ENCODE data around the gene PFN3. TPM values are rescaled to one million over a fixed set of nuclear protein-coding genes. Genes with fewer than 3 reads are reported as not detected.
"Not testable (repeated sequence)": the region's sequence is repeated elsewhere in the genome, so short reads cannot be mapped to it uniquely, and the experiment has no call there.

PFN3 gene
- total RNA-seq, 1 donor from 2014 or later = not detected

- Mint-ChIP-seq H3K4me3 (ENCODE audit: unreplicated experiment) (no peak overlapping the region), H3K36me3 (ENCODE audit: low read depth) (no peaks in the 10 kb centered on the region), H3K27ac (ENCODE audit: unreplicated experiment) (no peak overlapping the region), H3K9me3 (ENCODE audit: low read depth) (no peaks in the 10 kb centered on the region), H3K27me3 (ENCODE audit: low read depth) (no peaks in the 10 kb centered on the region), H3K4me1 (ENCODE audit: low read depth) (peaks cover 8% of the 10 kb centered on the region)
- TF ChIP-seq CTCF (IDR thresholded peaks at IDR 0.05) = no peak
- no peak for DNase-seq (ENCODE audit: low spot score)
Observed at GRCh38 chr5:177421062-177421798, 20.8 kb upstream of the PFN3 start.

- not testable (repeated sequence) for H3K27ac Mint-ChIP-seq (ENCODE audit: unreplicated experiment); H3K4me1 Mint-ChIP-seq (ENCODE audit: low read depth); H3K36me3 Mint-ChIP-seq (ENCODE audit: low read depth); H3K4me3 Mint-ChIP-seq (ENCODE audit: unreplicated experiment); H3K27me3 Mint-ChIP-seq (ENCODE audit: low read depth); H3K9me3 Mint-ChIP-seq (ENCODE audit: low read depth); DNase-seq (ENCODE audit: low spot score)
Observed at GRCh38 chr5:177420472-177420871, 20.0 kb upstream of the PFN3 start.

GRCh38 chr5:177419046-177419445 is 18.6 kb upstream of the PFN3 start:
- no peak overlapping the region for H3K4me3 Mint-ChIP-seq (ENCODE audit: unreplicated experiment)
- no peak for DNase-seq (ENCODE audit: low spot score)

GRCh38 chr5:177417081-177417480 is 16.6 kb upstream of the PFN3 start:
- not testable (repeated sequence) for H3K4me1 Mint-ChIP-seq (ENCODE audit: low read depth); H3K27me3 Mint-ChIP-seq (ENCODE audit: low read depth)

More at GRCh38 chr5:177419046-177419445, 18.6 kb upstream of the PFN3 start:
- TF ChIP-seq CTCF (IDR thresholded peaks at IDR 0.05) = no peak
- Mint-ChIP-seq H3K9me3 (ENCODE audit: low read depth) (no peaks in the 10 kb centered on the region), H3K27ac (ENCODE audit: unreplicated experiment) (no peak overlapping the region), H3K36me3 (ENCODE audit: low read depth) (no peaks in the 10 kb centered on the region), H3K4me1 (ENCODE audit: low read depth) (no peaks in the 10 kb centered on the region), H3K27me3 (ENCODE audit: low read depth) (no peaks in the 10 kb centered on the region)

GRCh38 chr5:177414481-177414880 is 14.0 kb upstream of the PFN3 start:
- Mint-ChIP-seq H3K4me1 (ENCODE audit: low read depth) (no peaks in the 10 kb centered on the region), H3K27ac (ENCODE audit: unreplicated experiment) (no peak overlapping the region), H3K4me3 (ENCODE audit: unreplicated experiment) (no peak overlapping the region), H3K9me3 (ENCODE audit: low read depth) (no peaks in the 10 kb centered on the region), H3K27me3 (ENCODE audit: low read depth) (no peaks in the 10 kb centered on the region), H3K36me3 (ENCODE audit: low read depth) (no peaks in the 10 kb centered on the region)
- no peak for TF ChIP-seq CTCF (IDR thresholded peaks at IDR 0.05)
- DNase-seq (ENCODE audit: low spot score) = no peak

More at GRCh38 chr5:177417081-177417480, 16.6 kb upstream of the PFN3 start:
- not testable (repeated sequence) for DNase-seq (ENCODE audit: low spot score); H3K27ac Mint-ChIP-seq (ENCODE audit: unreplicated experiment); H3K4me3 Mint-ChIP-seq (ENCODE audit: unreplicated experiment); H3K9me3 Mint-ChIP-seq (ENCODE audit: low read depth); H3K36me3 Mint-ChIP-seq (ENCODE audit: low read depth)

- TF ChIP-seq CTCF (IDR thresholded peaks at IDR 0.05) = no peak
- no peaks in the 10 kb centered on the region for H3K27me3 Mint-ChIP-seq (ENCODE audit: low read depth)
- no peak overlapping the region for H3K4me3 Mint-ChIP-seq (ENCODE audit: unreplicated experiment)
- H3K4me1 Mint-ChIP-seq (ENCODE audit: low read depth) = no peaks in the 10 kb centered on the region
- no peaks in the 10 kb centered on the region for H3K9me3 Mint-ChIP-seq (ENCODE audit: low read depth)
- no peak for DNase-seq (ENCODE audit: low spot score)
- H3K27ac Mint-ChIP-seq (ENCODE audit: unreplicated experiment) = no peak overlapping the region
- no peaks in the 10 kb centered on the region for H3K36me3 Mint-ChIP-seq (ENCODE audit: low read depth)
Observed at GRCh38 chr5:177412603-177413233, 12.3 kb upstream of the PFN3 start.

Data from chondrocyte (in vitro differentiated cells).